HG03108 (cell line): ENCODE data around the gene DCHS1.
A peak's percentile ranks its signal among the peaks of the same experiment; 100 is the strongest.

Experiments
- ATAC-seq: cut with Tn5 transposase; IDR thresholded peaks from one replicate; pipeline ENCODE4 v1.9.1; 2021; ENCODE audit warnings: moderate library complexity; ENCODE audit not compliant: unreplicated experiment

The DCHS1 gene

GRCh38 chr11:6612213-6613041 is 43.2 kb downstream of the DCHS1 start, which contains the start of gene TAF10:
TSS of gene TAF10 (minus strand) at chr11:6612216. CDS start at chr11:6612189, 27 bp downstream.
- ATAC-seq, result peak; percentile 88

GRCh38 chr11:6611963-6612212 is 43.7 kb downstream of the DCHS1 start:
- peak; percentile 4 for ATAC-seq

GRCh38 chr11:6611092-6611962 is 44.3 kb downstream of the DCHS1 start:
- ATAC-seq, result no peak

DNA sequence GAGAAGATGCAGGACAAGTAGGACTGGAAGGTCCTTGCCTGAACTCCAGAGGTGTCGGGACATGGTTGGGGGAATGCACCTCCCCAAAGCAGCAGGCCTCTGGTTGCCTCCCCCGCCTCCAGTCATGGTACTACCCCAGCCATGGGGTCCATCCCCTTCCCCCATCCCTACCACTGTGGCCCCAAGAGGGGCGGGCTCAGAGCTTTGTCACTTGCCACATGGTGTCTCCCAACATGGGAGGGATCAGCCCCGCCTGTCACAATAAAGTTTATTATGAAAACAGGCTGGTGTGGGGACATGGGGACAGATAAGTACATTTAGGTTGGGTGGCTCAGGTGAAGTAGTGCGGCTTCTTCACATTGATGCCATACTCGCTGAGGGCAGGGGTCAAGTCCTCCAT is 45.0 kb downstream of the DCHS1 start:
- no peak for ATAC-seq

GRCh38 chr11:6609502-6610015 is 46.0 kb downstream of the DCHS1 start:
- no peak for ATAC-seq

GRCh38 chr11:6608726-6609501 is 46.7 kb downstream of the DCHS1 start:
- no peak for ATAC-seq

GRCh38 chr11:6608011-6608410 is 47.6 kb downstream of the DCHS1 start:
- ATAC-seq, result no peak

- ATAC-seq, result no peak
Measured at GRCh38 chr11:6607190-6607795, 48.3 kb downstream of the DCHS1 start.

- ATAC-seq, result peak; percentile 59
Measured at GRCh38 chr11:6606471-6607189, 49.0 kb downstream of the DCHS1 start.

GRCh38 chr11:6604790-6605189 is 50.8 kb downstream of the DCHS1 start:
- ATAC-seq, result no peak

DNA sequence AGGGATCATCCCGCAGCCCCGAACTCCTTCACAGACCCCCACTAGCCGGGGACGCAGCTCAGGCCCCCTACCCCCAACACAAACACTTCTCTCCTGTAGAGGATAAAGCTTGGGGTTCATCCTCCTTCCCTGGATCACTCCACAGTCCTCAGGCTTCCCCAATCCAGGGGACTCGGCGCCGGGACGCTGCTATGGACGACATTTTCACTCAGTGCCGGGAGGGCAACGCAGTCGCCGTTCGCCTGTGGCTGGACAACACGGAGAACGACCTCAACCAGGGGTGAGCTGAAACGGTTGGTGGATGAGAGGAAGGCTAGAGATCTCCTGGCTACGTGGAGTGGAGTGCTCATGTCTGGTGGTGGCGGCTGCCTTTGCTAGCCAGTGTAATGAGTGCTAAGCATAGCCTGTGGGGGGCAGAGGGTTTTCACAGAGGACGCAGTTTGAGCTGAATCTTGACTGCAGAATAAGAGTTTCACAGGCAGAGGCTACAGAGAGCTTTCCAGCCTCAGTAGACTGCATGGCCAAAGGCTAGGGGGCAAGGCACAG is 51.5 kb downstream of the DCHS1 start:
- peak; percentile 33 for ATAC-seq

GRCh38 chr11:6603287-6604080 is 52.1 kb downstream of the DCHS1 start, which contains the start of the genes ILK and RRP8:
TSS of gene ILK (plus strand) at chr11:6603774. CDS start at chr11:6604272, 498 bp downstream.
TSS of gene RRP8 (minus strand) at chr11:6603616. CDS start at chr11:6603502, 114 bp downstream.
- peak; percentile 61 for ATAC-seq

GRCh38 chr11:6602096-6602940 is 53.3 kb downstream of the DCHS1 start:
- no peak for ATAC-seq

DNA sequence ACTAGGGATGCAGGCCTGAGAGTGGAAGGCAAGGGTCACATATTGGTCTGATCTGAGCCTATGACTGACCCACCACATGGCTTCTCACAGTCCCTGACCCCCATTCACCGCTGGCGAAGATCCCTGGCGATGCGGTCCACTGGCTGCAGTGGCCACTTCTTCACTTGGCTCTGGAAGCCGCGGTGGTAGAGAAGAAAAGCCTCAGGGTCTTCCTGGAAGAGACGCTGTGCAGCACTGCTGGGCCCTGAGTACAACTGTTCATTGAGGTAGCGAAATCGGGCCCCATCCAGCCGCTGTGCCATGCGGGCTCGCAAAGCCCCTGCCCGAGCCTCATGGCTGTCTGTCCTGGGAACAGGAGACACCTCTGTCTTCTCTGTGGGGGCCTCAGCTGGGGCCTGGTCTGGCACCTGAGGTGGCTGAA is 54.6 kb downstream of the DCHS1 start:
- no peak for ATAC-seq

DNA sequence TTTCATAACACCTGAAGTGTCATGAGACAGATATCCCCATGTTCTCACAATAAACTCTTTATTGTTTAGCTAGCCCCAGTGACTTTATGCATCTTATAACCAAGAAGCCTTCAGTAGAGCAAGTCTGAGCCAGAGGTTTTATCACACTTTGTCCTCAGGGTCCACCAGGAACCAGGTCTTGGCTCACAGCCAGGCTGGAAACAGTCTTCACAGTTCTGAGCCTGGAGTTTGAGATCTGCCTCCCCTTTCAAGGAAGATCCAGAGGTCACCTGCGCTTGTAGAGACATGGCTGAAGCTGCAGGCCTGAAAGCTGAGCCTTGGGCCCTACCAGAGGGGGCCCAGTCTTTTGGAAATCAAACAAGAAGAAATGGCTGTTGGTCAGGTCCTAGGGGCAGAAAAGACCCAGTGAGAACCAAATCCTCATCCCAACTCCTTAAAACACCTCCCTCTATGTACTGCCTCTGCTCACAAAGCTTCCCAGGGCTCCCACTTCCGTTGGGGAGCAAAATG is 55.7 kb downstream of the DCHS1 start:
- no peak for ATAC-seq

DNA sequence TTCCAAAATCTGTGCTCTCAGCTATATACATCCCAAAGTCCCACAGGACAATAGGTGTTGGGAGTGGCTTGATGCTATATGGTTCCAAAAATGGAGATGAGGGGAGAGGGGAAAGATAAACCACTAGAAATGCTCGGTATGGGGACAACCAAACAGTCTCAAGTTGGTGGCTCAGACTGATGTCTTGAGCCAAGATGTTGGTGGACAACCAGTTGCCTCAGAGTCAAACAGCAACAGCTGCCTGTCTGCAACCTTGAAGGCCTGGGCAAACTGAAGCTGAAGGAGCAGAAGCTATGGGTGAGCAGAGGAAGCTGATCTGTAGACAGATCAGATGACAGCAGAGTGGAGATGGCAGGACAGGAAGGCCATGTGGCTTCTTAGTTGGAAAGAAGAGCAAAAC is 56.2 kb downstream of the DCHS1 start:
- ATAC-seq, result no peak

DNA sequence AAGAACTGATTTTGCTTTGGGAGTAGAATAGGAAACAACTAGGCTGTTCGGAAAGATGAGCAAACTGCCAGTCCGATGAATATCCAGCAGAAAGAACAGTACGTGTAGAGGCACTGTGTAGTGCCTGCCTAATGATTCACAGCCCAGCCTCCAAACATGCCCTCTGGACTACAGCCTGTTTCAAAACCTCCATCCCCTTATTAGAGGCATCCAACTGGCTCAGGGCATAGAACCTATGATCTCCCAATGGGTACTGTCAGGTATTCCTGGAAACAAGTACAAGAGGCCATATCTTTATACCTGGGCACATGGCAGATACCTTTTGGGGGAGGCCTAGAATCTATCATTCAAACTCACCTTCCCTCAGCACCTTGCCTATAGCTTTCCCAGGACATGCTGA is 57.1 kb downstream of the DCHS1 start:
- ATAC-seq, result no peak
